Measurements from ENCODE around the gene MAP2K6.

GRCh38 chr17:69441179-69441578 is 26.7 kb downstream of the MAP2K6 start:
- TF ChIP-seq EZH2 (IDR thresholded peaks at IDR 0.05; ENCODE audit: insufficient read depth, poor library complexity, severe bottlenecking) (no peak), EZH2phosphoT487 (IDR thresholded peaks at IDR 0.05; ENCODE audit: insufficient read depth, low read depth) (no peak)
